Activated T-cell treated with anti-CD3 and anti-CD28 coated beads, Interleukin-2, amount 50 U/mL, for 72 hours (primary cell): ENCODE measurements around the gene ERMAP. TPM values are rescaled to one million over a fixed set of nuclear protein-coding genes. Genes with fewer than 3 reads are reported as not detected.

Source experiments
- ATAC-seq, 2 donors: fragments of 150-1000 bp; cut with Tn5 transposase; replicated peaks in 1 of 2; 2 replicates each; pipeline ENCODE4 v1.10.0; 2021; ENCODE audit warnings: moderate library complexity in 2 of 2, mild to moderate bottlenecking in 1 of 2
- DNase-seq, 2 donors: peaks; one replicate each; pipeline ENCODE4 v3.0.0; 2021 to 2022; ENCODE audit warnings: mixed read lengths in 1 of 2
- H3K27ac Mint-ChIP-seq: one replicate; pipeline ENCODE4 v1.8.0; 2022; ENCODE audit warnings: mild to moderate bottlenecking, moderate library complexity, mixed read lengths
- H3K27me3 Mint-ChIP-seq: one replicate; pipeline ENCODE4 v1.8.0; 2022; ENCODE audit warnings: low read depth, mixed read lengths
- H3K36me3 Mint-ChIP-seq, 2 donors: one replicate each; pipeline ENCODE4 v1.8.0; 2022; ENCODE audit warnings: mixed read lengths in 2 of 2, mild to moderate bottlenecking in 1 of 2; ENCODE audit not compliant: insufficient read depth in 2 of 2
- H3K4me1 Mint-ChIP-seq: one replicate; pipeline ENCODE4 v1.8.0; 2022; ENCODE audit warnings: low read depth, mixed read lengths
- H3K4me3 Mint-ChIP-seq, 2 donors: one replicate each; pipeline ENCODE4 v1.8.0; 2022; ENCODE audit warnings: mild to moderate bottlenecking in 2 of 2, mixed read lengths in 2 of 2, moderate library complexity in 2 of 2
- H3K9me3 Mint-ChIP-seq, 2 donors: one replicate each; pipeline ENCODE4 v1.8.0; 2022; ENCODE audit warnings: mixed read lengths in 2 of 2
- total RNA-seq, 2 donors: library from RNA; stranded (reverse); gene quantifications; one replicate each; pipeline ENCODE4 v1.2.3, GENCODE V29; 2022

The ERMAP gene
- total RNA-seq, 2 donors from 2014 or later, result 8.4 to 10.0 TPM

DNA sequence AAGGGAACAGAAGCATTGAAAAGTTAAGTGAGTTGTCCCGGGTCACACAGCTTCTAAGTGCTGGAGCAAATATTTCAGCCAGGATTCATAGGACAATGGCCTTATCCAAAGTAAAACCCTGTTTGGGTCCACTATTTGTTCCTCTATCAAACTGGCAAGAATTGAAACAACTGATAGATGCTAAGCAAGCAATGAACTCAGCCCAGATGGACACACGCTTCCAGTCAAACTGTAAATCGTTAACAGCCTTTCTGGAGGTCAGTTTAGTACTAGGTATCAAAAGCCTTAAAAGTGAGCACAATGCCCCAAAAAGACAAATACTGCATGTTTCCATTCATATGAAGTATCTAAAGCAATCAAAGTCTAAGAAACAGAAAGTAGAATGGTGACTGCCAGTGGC is 1.1 kb downstream of the ERMAP start:
- Mint-ChIP-seq H3K27me3 (no peaks in the 10 kb centered on the region), H3K4me1 (peaks cover 29% of the 10 kb centered on the region), H3K27ac (no peak overlapping the region), H3K4me3 (peak overlapping the region in 1 of 2 donors; percentile 92), H3K36me3 (peaks cover under 1 to 2% of the 10 kb centered on the region in 2 donors), H3K9me3 (no peaks in the 10 kb centered on the region)
- ATAC-seq (no peak), DNase-seq (no peak)

DNA sequence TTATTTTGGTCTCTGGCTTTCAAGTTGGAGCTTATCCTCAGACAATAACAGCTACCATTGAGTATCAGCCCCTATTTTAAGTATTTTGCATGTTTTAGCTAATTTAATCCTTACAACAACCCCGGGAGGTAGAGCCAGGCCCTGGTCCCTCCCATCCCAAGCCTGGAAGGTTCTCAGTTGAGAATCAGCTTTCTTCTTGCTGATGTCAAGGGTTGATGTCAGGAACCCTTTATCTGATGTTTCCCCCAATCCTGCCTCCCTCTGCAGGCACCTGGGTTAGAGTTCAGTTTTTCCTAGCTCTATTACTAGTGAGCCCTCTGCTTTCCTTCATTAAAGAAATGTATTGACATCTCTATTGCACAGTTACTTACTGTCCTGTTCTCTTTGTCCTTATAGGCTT is 3.9 kb downstream of the ERMAP start:
- Mint-ChIP-seq H3K4me3 (no peak overlapping the region), H3K4me1 (peaks cover 30% of the 10 kb centered on the region), H3K9me3 (no peaks in the 10 kb centered on the region), H3K36me3 (no peaks in the 10 kb centered on the region), H3K27ac (no peak overlapping the region), H3K27me3 (no peaks in the 10 kb centered on the region)
- DNase-seq, result no peak
- ATAC-seq, result no peak

DNA sequence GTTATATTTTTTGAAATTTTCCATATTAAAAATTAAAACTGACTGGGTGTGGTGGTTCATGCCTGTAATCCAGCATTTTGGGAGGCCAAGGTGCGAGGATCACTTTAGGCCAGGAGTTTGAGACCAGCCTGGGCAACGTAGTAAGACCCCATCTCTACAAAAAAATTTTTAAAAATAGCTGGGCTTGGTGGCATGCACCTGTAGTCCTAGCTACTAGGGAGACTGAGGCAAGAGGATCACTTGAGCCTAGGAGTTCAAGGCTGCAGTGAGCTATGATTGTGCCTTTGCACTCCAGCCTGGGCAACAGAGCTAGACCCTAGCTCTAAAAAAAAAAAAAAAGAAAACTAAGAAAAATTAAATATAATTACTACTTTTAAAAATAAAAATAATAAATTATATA is 4.8 kb downstream of the ERMAP start:
- Mint-ChIP-seq H3K27me3 (no peaks in the 10 kb centered on the region), H3K9me3 (no peaks in the 10 kb centered on the region), H3K36me3 (no peaks in the 10 kb centered on the region), H3K4me3 (no peak overlapping the region), H3K27ac (no peak overlapping the region), H3K4me1 (peaks cover 21% of the 10 kb centered on the region)
- DNase-seq, result no peak
- ATAC-seq, result no peak

DNA sequence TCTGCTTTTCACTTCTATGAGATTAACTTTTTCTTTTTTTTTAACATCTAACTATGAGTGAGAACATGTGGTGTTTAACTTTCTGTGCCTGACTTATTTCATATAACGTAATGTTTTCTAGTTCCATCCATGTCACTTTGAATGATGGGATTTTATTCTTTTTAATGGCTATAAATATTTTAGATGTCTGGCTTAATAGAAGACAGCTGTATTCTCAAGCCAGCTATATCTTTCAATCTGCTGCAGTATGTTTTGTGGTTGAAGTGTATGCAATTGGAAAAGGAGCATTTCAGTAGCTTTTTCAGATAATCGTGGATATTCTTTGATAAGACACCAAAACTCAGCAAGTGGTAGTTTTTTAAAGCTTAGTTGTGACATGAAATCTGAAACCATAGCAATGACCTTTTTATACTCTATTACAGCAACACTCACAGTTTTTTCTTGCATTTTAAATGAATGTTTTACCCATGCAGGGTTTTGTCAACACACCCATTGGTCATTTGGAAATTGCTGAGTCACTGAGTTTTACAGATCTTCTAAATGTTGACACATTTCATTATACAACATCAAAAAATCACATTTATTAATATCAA is 6.0 kb downstream of the ERMAP start:
- Mint-ChIP-seq H3K4me1 (peaks cover 13% of the 10 kb centered on the region), H3K27ac (no peak overlapping the region), H3K27me3 (no peaks in the 10 kb centered on the region), H3K36me3 (no peaks in the 10 kb centered on the region), H3K4me3 (no peak overlapping the region), H3K9me3 (no peaks in the 10 kb centered on the region)
- DNase-seq, result no peak
- no peak for ATAC-seq

DNA sequence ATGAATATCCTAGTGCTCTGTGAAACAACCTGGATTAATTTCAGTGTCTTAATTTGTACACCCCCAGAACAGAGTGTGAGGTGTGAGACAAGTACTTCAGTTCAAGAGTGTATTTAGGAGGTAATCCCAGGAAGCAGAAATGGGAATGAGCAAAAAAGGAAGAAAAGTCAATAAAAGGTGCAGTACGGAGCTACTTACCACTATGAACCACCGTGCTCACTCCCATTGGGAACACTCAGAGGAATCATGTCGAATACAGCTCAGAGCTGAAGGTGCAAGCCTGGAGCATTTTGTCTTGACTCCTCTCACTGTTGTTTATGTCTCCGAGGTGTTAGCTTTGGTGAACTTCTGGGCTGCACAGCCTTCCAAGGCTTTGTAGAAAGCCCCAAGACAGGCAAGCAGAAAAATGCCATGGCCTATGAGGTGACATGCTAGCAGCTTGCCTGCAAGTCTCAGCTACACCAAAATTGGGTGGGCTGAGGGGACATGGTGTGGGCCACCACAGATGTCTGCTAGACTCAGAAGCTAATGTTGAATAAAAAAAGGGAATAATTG is 7.6 kb downstream of the ERMAP start:
- ATAC-seq, result no peak
- no peak overlapping the region for H3K4me3 Mint-ChIP-seq
- no peaks in the 10 kb centered on the region for H3K36me3 Mint-ChIP-seq
- H3K27ac Mint-ChIP-seq, result no peak overlapping the region
- H3K27me3 Mint-ChIP-seq, result no peaks in the 10 kb centered on the region
- peaks cover 9% of the 10 kb centered on the region for H3K4me1 Mint-ChIP-seq
- H3K9me3 Mint-ChIP-seq, result no peaks in the 10 kb centered on the region
- no peak for DNase-seq

DNA sequence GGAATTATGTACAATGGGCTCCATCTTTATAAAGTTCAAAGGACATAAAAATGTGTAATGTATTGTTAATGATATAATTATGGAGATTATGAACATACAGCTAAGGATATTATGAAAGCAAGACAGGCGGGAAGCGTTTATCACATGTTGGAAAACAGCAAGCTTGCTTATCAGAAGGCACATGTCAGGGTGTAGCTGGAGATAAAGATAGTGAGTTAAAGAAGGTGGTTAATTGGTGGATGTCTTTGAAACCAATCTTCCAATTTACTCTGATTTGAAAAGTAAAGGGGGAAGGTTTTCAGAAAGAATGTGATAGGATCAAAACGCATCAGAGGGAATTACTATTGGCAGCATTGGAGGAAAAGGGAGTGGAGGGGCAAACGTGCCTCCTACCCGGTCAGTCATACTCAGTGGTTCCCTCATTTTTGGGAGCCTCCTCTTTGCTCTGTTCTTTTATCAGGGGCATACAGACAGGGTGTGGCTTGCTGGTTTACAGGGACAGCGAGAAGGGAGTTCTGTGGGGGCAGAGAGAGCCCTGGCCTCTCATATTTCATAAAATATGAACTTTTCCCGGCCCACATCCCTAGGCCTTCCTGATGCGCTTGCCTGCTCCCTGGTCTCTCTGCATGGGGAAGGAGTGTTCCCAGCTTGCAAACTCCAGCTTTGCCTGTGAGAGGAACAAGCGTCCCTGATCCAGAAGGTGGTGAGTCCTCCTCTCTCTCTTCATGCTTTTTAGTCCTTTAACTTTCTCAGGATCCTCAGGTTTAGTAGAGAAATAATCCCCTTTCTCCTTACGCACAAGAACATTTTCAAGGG is 8.3 kb downstream of the ERMAP start:
- Mint-ChIP-seq H3K36me3 (no peaks in the 10 kb centered on the region), H3K9me3 (no peaks in the 10 kb centered on the region), H3K27ac (no peak overlapping the region), H3K4me3 (no peak overlapping the region), H3K27me3 (no peaks in the 10 kb centered on the region), H3K4me1 (peaks cover 9% of the 10 kb centered on the region)
- no peak for DNase-seq
- ATAC-seq, result no peak

DNA sequence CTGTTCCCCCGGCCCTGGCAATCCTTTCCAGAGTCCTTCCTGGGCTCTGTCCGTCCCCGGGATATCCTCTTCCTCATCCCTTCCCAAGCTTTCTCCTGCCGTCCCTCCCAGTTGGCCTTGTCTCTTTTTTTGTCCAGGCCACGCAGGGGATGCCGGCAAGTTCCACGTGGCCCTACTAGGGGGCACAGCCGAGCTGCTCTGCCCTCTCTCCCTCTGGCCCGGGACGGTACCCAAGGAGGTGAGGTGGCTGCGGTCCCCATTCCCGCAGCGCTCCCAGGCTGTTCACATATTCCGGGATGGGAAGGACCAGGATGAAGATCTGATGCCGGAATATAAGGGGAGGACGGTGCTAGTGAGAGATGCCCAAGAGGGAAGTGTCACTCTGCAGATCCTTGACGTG is 13.7 kb downstream of the ERMAP start:
- Mint-ChIP-seq H3K9me3 (no peaks in the 10 kb centered on the region), H3K27me3 (no peaks in the 10 kb centered on the region), H3K4me1 (no peaks in the 10 kb centered on the region), H3K36me3 (no peaks in the 10 kb centered on the region), H3K4me3 (no peak overlapping the region), H3K27ac (no peak overlapping the region)
- ATAC-seq (no peak), DNase-seq (no peak)

DNA sequence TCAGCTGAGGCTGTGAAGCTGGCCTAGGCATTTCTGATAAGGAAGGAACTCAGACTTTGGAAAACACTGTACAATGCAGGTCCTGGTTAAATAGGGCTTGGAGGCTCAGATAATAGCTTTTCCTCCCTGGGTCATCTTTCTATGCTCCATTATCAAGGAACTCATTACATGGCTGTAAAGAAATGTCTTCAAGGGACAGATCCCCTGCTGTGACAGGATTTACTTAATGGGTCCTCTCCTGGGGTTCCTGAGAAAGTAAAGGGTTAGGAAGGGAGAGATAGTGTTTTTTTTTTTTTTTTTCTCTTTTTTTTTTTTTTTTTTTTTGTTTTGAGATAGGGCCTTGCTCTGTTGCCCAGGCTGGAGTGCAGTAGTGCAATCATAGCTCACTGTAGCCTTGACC is 14.4 kb downstream of the ERMAP start:
- no peak overlapping the region for H3K27ac Mint-ChIP-seq
- H3K4me3 Mint-ChIP-seq, result no peak overlapping the region
- no peaks in the 10 kb centered on the region for H3K27me3 Mint-ChIP-seq
- no peaks in the 10 kb centered on the region for H3K9me3 Mint-ChIP-seq
- no peaks in the 10 kb centered on the region for H3K4me1 Mint-ChIP-seq
- DNase-seq (no peak), ATAC-seq (no peak)
- no peaks in the 10 kb centered on the region for H3K36me3 Mint-ChIP-seq

DNA sequence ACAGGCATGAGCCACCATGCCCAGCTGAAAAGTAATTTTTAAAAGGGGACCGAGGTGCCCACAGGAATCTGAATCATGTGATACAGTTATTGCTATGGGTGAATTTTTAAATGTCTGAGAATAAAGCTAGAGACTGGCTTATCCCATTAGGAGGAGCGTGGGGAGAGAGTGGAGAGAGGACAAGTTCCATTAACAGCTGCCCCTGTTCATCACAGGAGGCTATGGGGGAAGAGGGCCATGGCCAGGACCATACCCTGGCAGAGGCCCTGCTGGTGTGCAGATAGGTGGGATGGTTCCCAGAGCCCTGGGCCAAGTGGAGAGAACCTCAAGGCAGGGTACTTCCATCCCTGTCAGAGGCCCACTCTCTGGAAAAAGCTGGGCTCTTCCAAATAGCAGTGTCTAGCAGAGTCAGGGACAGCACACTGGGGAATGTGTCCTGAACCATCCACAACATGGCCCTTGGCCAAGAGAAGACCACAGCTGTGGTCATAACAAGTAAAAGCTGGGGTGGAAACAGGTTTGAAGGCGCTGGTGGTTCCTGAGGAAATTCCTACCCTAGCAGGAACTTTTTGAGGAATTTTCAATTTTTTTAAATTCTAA is 15.8 kb downstream of the ERMAP start:
- no peak for DNase-seq
- H3K27ac Mint-ChIP-seq, result no peak overlapping the region
- no peaks in the 10 kb centered on the region for H3K36me3 Mint-ChIP-seq
- no peak for ATAC-seq
- H3K4me1 Mint-ChIP-seq, result no peaks in the 10 kb centered on the region
- H3K4me3 Mint-ChIP-seq, result no peak overlapping the region
- no peaks in the 10 kb centered on the region for H3K9me3 Mint-ChIP-seq
- H3K27me3 Mint-ChIP-seq, result no peaks in the 10 kb centered on the region

DNA sequence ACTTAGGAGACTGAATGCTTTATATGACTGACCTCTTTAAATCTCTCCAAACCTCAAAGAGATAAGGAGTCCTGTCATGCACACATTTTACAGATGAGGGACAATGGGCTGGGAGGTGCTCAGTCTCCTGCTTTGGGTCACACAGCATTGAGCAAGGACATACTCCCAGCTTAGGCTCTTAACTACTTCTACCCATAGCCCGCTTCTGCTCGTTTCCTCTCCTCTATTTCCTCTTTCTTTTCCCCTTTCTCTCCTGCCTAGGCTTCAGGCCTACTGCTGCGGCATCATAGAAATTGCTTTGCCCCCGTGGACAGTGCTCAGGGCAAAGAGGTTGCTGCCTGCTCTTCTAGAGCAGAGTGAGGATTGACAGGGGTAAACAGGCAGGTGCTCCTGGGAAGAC is 17.1 kb downstream of the ERMAP start:
- no peak for DNase-seq
- no peaks in the 10 kb centered on the region for H3K9me3 Mint-ChIP-seq
- no peaks in the 10 kb centered on the region for H3K36me3 Mint-ChIP-seq
- H3K27ac Mint-ChIP-seq, result no peak overlapping the region
- no peaks in the 10 kb centered on the region for H3K27me3 Mint-ChIP-seq
- H3K4me3 Mint-ChIP-seq, result no peak overlapping the region
- ATAC-seq, result no peak
- H3K4me1 Mint-ChIP-seq, result no peaks in the 10 kb centered on the region

DNA sequence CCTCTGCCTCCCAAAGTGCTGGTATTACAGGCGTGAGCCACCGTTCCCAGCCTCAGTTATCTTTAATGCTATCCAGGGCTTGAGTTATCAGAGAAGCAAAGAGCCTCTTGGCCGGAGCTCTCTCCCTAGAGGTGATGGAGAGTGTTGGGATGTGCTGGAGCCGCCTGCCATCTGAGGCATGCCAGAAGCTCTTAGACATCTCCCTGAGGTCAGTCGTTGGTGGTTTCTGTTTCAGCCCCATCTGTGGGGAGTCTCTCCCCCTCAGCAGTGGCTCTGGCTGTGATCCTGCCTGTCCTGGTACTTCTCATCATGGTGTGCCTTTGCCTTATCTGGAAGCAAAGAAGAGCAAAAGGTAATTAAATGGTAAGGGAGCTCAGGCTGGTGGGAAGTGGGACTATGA is 17.9 kb downstream of the ERMAP start:
- Mint-ChIP-seq H3K36me3 (no peaks in the 10 kb centered on the region), H3K4me3 (no peak overlapping the region), H3K9me3 (no peaks in the 10 kb centered on the region), H3K27ac (no peak overlapping the region), H3K4me1 (no peaks in the 10 kb centered on the region), H3K27me3 (no peaks in the 10 kb centered on the region)
- ATAC-seq, result no peak
- no peak for DNase-seq

DNA sequence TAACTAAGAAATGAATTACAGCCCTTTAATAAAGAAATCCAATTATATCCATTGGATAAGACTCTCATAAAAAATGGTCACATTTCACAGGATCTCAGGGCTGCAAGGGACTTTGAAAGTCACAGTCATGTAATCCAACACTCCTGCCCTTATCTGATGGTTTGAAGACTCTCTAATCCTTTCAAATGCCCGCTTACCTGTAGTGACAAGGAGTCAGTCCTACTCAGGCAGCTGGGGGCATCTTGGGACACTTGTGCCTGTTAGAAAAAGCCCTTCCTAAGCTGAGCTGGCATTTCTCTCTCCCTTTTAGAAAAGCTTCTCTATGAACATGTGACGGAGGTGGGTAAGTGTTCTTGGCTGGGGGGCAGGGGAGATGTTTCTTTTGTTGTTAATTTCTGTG is 18.5 kb downstream of the ERMAP start:
- Mint-ChIP-seq H3K9me3 (no peaks in the 10 kb centered on the region), H3K27ac (no peak overlapping the region), H3K4me1 (no peaks in the 10 kb centered on the region), H3K36me3 (no peaks in the 10 kb centered on the region), H3K4me3 (no peak overlapping the region), H3K27me3 (no peaks in the 10 kb centered on the region)
- ATAC-seq (no peak), DNase-seq (no peak)

DNA sequence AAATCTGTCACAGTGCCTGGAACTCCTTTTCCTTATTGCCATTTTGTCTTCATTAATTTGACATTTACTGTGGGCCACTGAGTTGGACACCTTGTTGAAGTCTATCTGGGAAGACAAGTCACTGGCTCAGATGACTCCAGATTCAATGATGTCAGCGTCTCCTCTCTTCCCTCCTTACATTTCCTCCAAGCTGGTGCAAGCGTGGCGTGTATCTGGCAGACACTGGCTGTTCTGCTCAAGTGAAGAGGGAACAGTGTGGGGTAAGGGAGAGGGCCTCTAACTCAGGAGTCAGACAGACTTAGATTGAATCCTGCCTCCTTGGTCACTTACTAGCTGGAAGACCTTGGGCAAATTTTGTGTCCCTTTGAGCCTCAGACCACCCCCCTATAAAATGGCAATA is 20.8 kb downstream of the ERMAP start:
- Mint-ChIP-seq H3K4me1 (no peaks in the 10 kb centered on the region), H3K4me3 (no peak overlapping the region), H3K27ac (no peak overlapping the region), H3K36me3 (no peaks in the 10 kb centered on the region), H3K9me3 (no peaks in the 10 kb centered on the region), H3K27me3 (no peaks in the 10 kb centered on the region)
- ATAC-seq, result no peak
- DNase-seq, result no peak
